ENCODE data around the gene FAM185A.
A peak's percentile ranks its signal among the peaks of the same experiment; 100 is the strongest.
"Not testable (repeated sequence)": the region's sequence is repeated elsewhere in the genome, so short reads cannot be mapped to it uniquely, and the experiment has no call there.

Gene FAM185A

GRCh38 chr7:102778663-102779062, 29.9 kb downstream of the FAM185A start:
- DNase-seq (ENCODE audit: low read depth in 2 of 2), result not testable (repeated sequence)

DNA sequence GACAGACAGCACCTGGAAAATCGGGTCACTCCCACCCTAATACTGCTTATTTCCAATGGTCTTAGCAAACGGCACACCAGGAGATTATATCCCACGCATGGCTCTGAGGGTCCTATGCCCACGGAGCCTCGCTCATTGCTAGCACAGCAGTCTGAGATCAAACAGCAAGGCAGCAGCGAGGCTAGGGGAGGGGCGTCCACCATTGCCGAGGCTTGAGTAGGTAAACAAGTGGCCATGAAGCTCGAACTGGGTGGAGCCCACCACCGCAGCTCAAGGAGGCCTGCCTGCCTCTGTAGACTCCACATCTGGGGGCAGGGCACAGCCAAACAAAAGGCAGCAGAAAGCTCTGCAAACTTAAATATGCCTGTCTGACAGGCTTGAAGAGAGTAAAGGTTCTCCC, 32.1 kb downstream of the FAM185A start:
- not testable (repeated sequence) for DNase-seq (ENCODE audit: low read depth in 2 of 2)

- DNase-seq (ENCODE audit: low read depth in 2 of 2), result not testable (repeated sequence)
Observed at GRCh38 chr7:102788770-102789169, 40.0 kb downstream of the FAM185A start.

DNA sequence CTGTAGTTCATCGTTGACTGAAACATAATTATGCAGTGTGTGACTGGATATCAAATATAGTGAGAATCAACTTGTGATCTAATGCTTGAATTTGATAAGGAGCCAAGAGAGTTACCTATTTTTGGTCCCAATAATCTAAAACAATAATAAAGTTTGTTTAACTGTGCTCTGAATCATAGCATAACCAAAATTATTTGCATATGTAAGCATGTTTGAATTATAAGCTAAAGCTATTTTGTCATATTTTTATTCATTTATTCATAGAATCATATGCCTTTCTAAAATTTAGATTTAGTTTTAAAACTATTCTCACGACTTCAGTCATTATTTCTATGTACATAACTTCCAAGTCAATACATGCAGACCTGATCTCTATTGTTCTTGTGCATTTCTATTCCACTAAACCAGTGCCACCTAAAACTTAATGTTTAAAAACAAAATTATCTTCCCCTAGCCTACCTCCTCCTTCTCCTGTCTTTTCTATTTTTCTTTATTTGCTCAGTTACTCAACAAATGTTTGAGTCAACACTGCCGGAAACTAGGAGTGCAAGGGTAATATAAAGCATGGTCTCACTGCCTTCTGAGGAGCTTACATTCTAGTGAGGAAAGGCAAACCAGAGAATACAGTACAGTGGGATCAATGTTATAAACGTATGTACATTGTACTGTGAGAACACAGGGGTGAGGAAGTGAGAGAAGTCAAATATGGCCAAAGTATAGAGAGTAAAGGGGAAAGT, 41.7 kb downstream of the FAM185A start:
- DNase-seq (ENCODE audit: low read depth in 2 of 2), result not testable (repeated sequence)

GRCh38 chr7:102791367-102791766, 42.6 kb downstream of the FAM185A start:
- DNase-seq (ENCODE audit: low read depth in 2 of 2), result not testable (repeated sequence)

GRCh38 chr7:102791831-102792230, 43.0 kb downstream of the FAM185A start:
- not testable (repeated sequence) for DNase-seq (ENCODE audit: low read depth in 2 of 2)

DNA sequence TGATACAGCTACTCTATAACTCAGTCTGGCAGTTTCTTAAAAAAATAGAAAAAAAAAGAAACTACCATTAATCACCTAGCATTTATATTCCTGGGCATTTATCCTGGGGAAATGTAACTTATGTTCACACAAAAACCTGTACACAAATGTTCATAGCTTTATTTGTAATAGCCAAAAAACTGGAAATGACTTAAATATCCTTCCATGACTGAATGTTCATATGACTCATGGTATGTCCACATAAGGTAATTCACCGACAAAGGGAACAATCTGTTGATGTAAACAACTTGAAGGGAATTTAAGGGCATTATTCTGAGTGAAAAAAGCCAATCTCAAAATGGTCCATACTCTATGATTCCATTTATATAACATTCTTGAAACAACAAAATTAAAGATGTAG, 45.8 kb downstream of the FAM185A start:
- DNase-seq (ENCODE audit: low read depth in 2 of 2), result not testable (repeated sequence)

GRCh38 chr7:102795987-102796595, 47.3 kb downstream of the FAM185A start:
- DNase-seq (ENCODE audit: low read depth in 2 of 2), result not testable (repeated sequence)

DNA sequence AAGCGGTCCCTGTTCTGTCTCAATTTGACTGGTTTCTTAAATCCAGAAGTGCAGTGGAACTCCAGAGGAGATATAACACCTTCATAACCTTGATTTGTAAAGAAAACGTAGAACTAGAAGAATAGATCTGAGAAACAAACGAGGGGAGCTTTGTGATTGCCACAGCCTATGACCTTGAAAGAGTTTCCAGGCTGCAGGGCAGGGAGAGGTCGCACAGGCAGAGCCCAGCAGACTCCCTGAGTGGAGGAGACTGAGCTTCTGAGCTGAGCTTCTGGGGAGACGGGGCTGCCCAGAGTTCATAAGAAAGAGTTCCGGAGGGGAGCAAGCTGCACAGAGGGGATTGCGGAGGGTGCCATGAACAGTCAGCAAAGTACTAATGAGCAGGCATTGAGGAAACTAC, 57.8 kb downstream of the FAM185A start:
- DNase-seq (ENCODE audit: low read depth in 2 of 2), result no peak

DNA sequence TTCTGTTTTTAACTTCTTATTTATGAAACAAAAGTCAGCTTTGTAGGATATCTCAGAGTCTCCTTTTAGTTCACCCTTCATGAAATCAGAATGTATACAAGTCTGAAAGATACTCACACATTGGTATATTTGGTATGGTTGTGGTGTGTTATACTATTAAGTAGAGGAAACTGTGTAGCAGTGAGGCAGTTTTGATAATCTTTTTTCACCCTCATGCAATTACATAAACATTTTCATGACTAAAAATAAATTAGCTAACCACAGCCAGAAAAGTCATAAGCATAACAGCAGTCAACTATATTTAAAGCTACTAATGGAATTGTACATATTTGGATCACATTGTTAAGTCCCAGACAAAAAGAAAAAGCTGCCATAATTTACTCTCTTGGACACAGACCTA, 62.1 kb downstream of the FAM185A start:
- DNase-seq (ENCODE audit: low read depth in 2 of 2), result no peak

- DNase-seq (ENCODE audit: low read depth in 2 of 2), result no peak
Observed at GRCh38 chr7:102811942-102812678, 63.3 kb downstream of the FAM185A start.

GRCh38 chr7:102813191-102814024, 64.6 kb downstream of the FAM185A start:
- DNase-seq (ENCODE audit: low read depth in 2 of 2), result no peak

DNA sequence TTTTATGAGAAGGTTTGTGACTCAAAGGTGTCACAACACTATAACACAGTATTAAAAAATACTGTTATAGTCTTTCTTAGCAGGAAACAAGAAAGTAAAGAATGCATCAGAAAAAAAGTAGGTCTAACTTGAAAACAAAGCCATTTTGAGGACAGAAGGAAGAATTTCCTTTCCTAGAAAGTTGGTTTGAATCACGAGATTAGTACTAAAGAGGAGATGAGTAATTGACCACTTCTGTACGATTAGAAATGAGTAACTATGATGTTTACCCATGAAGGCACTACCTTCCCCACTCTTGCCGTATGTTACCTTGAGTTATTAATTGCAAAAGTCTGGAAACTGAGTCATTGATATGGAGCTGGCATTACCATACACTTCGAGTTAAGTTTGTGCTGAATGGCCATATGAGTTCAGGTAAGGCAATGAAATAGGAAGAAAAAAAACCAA, 65.2 kb downstream of the FAM185A start:
- no peak for DNase-seq (ENCODE audit: low read depth in 2 of 2)

GRCh38 chr7:102817616-102818573, 69.1 kb downstream of the FAM185A start:
- peak in 1 of 2 experiments; percentile 34 for DNase-seq (ENCODE audit: low read depth in 2 of 2)

GRCh38 chr7:102819151-102819550, 70.4 kb downstream of the FAM185A start:
- DNase-seq (ENCODE audit: low read depth in 2 of 2), result no peak

GRCh38 chr7:102821994-102822747, 73.4 kb downstream of the FAM185A start:
- DNase-seq (ENCODE audit: low read depth in 2 of 2), result no peak

- DNase-seq (ENCODE audit: low read depth in 2 of 2), result no peak
Observed at GRCh38 chr7:102823390-102824119, 74.8 kb downstream of the FAM185A start.

DNA sequence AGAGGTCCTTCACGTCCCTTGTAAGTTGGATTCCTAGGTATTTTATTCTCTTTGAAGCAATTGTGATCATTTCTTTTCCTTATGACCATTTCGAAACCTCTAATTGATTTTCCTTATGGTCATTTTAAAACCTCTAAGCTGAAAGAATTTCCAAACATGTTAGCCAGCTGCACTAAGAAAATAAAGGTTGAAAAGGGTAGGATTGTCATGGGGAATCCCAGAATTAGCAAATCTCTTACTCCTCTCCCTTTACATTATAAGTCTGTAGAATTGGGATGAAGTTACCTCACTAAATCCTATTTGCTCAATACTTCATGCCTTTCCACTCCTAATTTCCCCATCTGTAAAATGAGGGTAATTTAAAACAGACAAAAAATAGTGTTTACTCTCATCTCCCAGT, 79.5 kb downstream of the FAM185A start:
- no peak for DNase-seq (ENCODE audit: low read depth in 2 of 2)

DNA sequence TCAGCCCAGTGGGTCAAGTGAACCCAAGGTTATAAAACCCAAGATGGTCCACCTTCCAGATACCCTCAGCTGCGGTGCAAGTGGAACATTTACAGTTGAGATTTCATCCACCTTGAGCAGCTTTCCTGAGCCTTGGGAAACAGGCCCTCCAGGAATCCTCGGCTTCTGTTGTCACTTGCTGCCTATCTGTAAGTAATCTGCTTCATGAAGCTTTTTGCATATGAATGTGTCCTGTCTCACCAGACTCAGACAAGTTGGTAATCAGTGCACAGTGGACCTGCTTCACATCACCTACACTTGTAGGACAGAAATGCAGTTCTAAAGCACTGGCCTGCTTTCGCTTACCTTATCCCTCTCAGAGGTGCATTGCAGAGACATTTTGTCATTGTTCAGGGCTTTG, 80.3 kb downstream of the FAM185A start:
- no peak for DNase-seq (ENCODE audit: low read depth in 2 of 2)

Data from fibroblast of skin of left quadriceps (primary cell).